ENCODE measurements around the gene KRT26. TPM values are rescaled to one million over a fixed set of nuclear protein-coding genes. Genes with fewer than 3 reads are reported as not detected.
A peak's percentile ranks its signal among the peaks of the same experiment; 100 is the strongest.

KRT26 gene
- total RNA-seq, 1 donor from 2014 or later, result not detected

- peak; percentile 75 for ATAC-seq
Observed at GRCh38 chr17:40727447-40728231, 44.4 kb downstream of the KRT26 start.

- ATAC-seq, result peak; percentile 49
Observed at GRCh38 chr17:40726919-40727318, 45.1 kb downstream of the KRT26 start.

- no peak for ATAC-seq
Observed at GRCh38 chr17:40724656-40725055, 47.3 kb downstream of the KRT26 start.

GRCh38 chr17:40722241-40722640 lies 49.8 kb downstream of the KRT26 start:
- no peak for ATAC-seq

GRCh38 chr17:40720899-40721298 lies 51.1 kb downstream of the KRT26 start:
- ATAC-seq, result no peak

- ATAC-seq, result peak; percentile 70
Observed at GRCh38 chr17:40718930-40719329, 53.1 kb downstream of the KRT26 start.

GRCh38 chr17:40717776-40718175 lies 54.2 kb downstream of the KRT26 start:
- ATAC-seq, result no peak

Other genes starting within 250 kb of the KRT26 start
- 0.48 TPM for gene CCR7, start 206.7 kb downstream of the KRT26 start, total RNA-seq
- 51.7 TPM for gene SMARCE1, start 124.4 kb downstream of the KRT26 start, total RNA-seq
- gene KRT222, start 107.0 kb downstream of the KRT26 start, total RNA-seq, result 0.20 TPM
- 10.0 TPM for gene KRT24, start 68.4 kb downstream of the KRT26 start, total RNA-seq
- not detected for gene KRT25, start 16.9 kb downstream of the KRT26 start, total RNA-seq
- gene KRT27, start 10.3 kb upstream of the KRT26 start, total RNA-seq, result not detected
- gene KRT28, start 27.8 kb upstream of the KRT26 start, total RNA-seq, result not detected
- gene KRT10, start 50.4 kb upstream of the KRT26 start, total RNA-seq, result 50.3 TPM
- gene KRT12, start 95.0 kb upstream of the KRT26 start, total RNA-seq, result not detected
- gene KRT20, start 113.0 kb upstream of the KRT26 start, total RNA-seq, result 0.20 TPM
- 3.1 TPM for gene KRT23, start 165.4 kb upstream of the KRT26 start, total RNA-seq
- not detected for gene KRT39, start 194.7 kb upstream of the KRT26 start, total RNA-seq
- not detected for gene KRT40, start 212.1 kb upstream of the KRT26 start, total RNA-seq
- not detected for gene KRTAP3-3, start 222.0 kb upstream of the KRT26 start, total RNA-seq
- gene KRTAP3-2, start 227.7 kb upstream of the KRT26 start, total RNA-seq, result not detected
- not detected for gene KRTAP3-1, start 236.9 kb upstream of the KRT26 start, total RNA-seq